Endodermal cell (in vitro differentiated cells): ENCODE measurements around the gene DLX5. TPM values are rescaled to one million over a fixed set of nuclear protein-coding genes. Genes with fewer than 3 reads are reported as not detected.

ENCODE experiments used
- DNase-seq: peaks from one replicate; pipeline ENCODE4 v3.0.0-alpha.2; 2017
- H3K27ac ChIP-seq: 2 replicates; pipeline ENCODE4 v1.5.1; 2013; ENCODE audit warnings: mild to moderate bottlenecking, low read depth, low read length, moderate library complexity
- H3K27me3 ChIP-seq: 2 replicates; pipeline ENCODE4 v1.6.1; 2013; ENCODE audit warnings: mild to moderate bottlenecking, low read length, moderate library complexity; ENCODE audit not compliant: insufficient read depth, control insufficient read depth, poor library complexity, severe bottlenecking
- H3K36me3 ChIP-seq: 2 replicates; pipeline ENCODE4 v1.7.0; 2013; ENCODE audit warnings: mild to moderate bottlenecking, low read length, moderate library complexity; ENCODE audit not compliant: control insufficient read depth, insufficient read depth
- H3K4me1 ChIP-seq: one replicate; pipeline ENCODE4 v1.7.0; 2013; ENCODE audit warnings: low read length; ENCODE audit not compliant: control insufficient read depth, insufficient read depth
- H3K4me3 ChIP-seq: 2 replicates; pipeline ENCODE4 v1.5.1; 2013; ENCODE audit warnings: mild to moderate bottlenecking, low read length, moderate library complexity
- H3K9ac ChIP-seq: 2 replicates; pipeline ENCODE4 v1.6.1; 2013; ENCODE audit warnings: mild to moderate bottlenecking, low read length, moderate library complexity; ENCODE audit not compliant: poor library complexity, severe bottlenecking; ENCODE audit errors: extremely low read depth
- H3K9me3 ChIP-seq: 2 replicates; pipeline ENCODE4 v1.6.1; 2013; ENCODE audit warnings: mild to moderate bottlenecking, low read length, moderate library complexity; ENCODE audit not compliant: control insufficient read depth
- H3K27ac Mint-ChIP-seq: 2 replicates; pipeline ENCODE4 v1.8.0; 2020; ENCODE audit warnings: mixed read lengths
- H3K27me3 Mint-ChIP-seq: 2 replicates; pipeline ENCODE4 v1.8.0; 2021; ENCODE audit warnings: mild to moderate bottlenecking, mixed read lengths; ENCODE audit not compliant: insufficient read depth
- H3K36me3 Mint-ChIP-seq: 2 replicates; pipeline ENCODE4 v1.8.0; 2020; ENCODE audit warnings: low read depth, mixed read lengths
- H3K4me1 Mint-ChIP-seq: 2 replicates; pipeline ENCODE4 v1.8.0; 2020; ENCODE audit warnings: mixed read lengths
- H3K4me3 Mint-ChIP-seq: 2 replicates; pipeline ENCODE4 v1.8.0; 2020; ENCODE audit warnings: mild to moderate bottlenecking, moderate library complexity, mixed read lengths
- H3K9me3 Mint-ChIP-seq: 2 replicates; pipeline ENCODE4 v1.8.0; 2020; ENCODE audit warnings: mild to moderate bottlenecking, mixed read lengths
- WGBS, 2 experiments: methylation state at CpG; one replicate each; pipeline versions ENCODE4 v1.1.5 to v1.1.7; 2013; ENCODE audit warnings: missing lambda C conversion rate in 2 of 2, mixed read lengths in 1 of 2; ENCODE audit not compliant: insufficient coverage in 1 of 2, insufficient read length in 1 of 2; 5-methylcytosine and 5-hydroxymethylcytosine counted together
- total RNA-seq, 2 donors: library from RNA; stranded (reverse); fragmentation: NEBNext Ultra II Directional in 1 of 2; extraction: Animal tissue kit (Norgen Biotek cat#: 25700) in 1 of 2; gene quantifications; 2 replicates in 1 of 2; 3 replicates in 1 of 2; pipeline ENCODE4 v1.2.1, GENCODE V29; 2021
- TF ChIP-seq, protein P1 (sequence below): fragments of 200-600 bp; sonication (generic); conservative IDR thresholded peaks from 2 replicates; pipeline ENCODE4 v1.5.0; 2021; ENCODE audit warnings: antibody characterized with exemption, mild to moderate bottlenecking

The DLX5 gene
- total RNA-seq, 2 donors from 2014 or later, result not detected

DNA sequence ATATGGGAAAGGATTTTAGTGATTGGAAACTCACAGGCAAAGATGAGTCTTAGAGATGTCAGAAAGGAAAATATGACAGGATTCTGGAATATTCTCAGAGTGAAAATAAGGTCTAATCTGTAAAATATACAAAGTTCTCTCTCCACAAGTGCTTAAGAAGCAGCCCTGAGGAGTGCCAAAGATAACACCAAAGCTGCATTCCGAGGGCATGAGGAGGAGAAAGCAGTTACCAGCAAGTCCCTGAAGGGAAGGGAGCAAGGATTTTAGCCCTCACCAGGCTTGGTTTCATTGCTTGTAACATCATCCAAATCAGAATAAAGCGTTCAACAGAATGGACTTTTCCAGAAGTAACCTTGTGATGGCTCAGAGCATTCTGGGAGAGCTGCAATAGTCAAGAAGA is 50.6 kb downstream of the DLX5 start:
- H3K36me3 Mint-ChIP-seq, result no peaks in the 10 kb centered on the region
- H3K9me3 ChIP-seq, result no peaks in the 10 kb centered on the region
- H3K4me1 Mint-ChIP-seq, result no peaks in the 10 kb centered on the region
- H3K27ac ChIP-seq, result no peak overlapping the region
- H3K4me1 ChIP-seq, result peaks cover 2% of the 10 kb centered on the region
- no peaks in the 10 kb centered on the region for H3K36me3 ChIP-seq
- no peak overlapping the region for H3K4me3 Mint-ChIP-seq
- no peak overlapping the region for H3K9ac ChIP-seq
- peaks cover 34% of the 10 kb centered on the region for H3K27me3 ChIP-seq
- peaks cover 26% of the 10 kb centered on the region for H3K27me3 Mint-ChIP-seq
- 80 to 93% methylated on average over 2 of the region's 2 CpGs for WGBS, 2 experiments
- H3K9me3 Mint-ChIP-seq, result no peaks in the 10 kb centered on the region
- DNase-seq, result no peak
- no peak overlapping the region for H3K27ac Mint-ChIP-seq
- no peak overlapping the region for H3K4me3 ChIP-seq
- TF ChIP-seq, protein P1, sequence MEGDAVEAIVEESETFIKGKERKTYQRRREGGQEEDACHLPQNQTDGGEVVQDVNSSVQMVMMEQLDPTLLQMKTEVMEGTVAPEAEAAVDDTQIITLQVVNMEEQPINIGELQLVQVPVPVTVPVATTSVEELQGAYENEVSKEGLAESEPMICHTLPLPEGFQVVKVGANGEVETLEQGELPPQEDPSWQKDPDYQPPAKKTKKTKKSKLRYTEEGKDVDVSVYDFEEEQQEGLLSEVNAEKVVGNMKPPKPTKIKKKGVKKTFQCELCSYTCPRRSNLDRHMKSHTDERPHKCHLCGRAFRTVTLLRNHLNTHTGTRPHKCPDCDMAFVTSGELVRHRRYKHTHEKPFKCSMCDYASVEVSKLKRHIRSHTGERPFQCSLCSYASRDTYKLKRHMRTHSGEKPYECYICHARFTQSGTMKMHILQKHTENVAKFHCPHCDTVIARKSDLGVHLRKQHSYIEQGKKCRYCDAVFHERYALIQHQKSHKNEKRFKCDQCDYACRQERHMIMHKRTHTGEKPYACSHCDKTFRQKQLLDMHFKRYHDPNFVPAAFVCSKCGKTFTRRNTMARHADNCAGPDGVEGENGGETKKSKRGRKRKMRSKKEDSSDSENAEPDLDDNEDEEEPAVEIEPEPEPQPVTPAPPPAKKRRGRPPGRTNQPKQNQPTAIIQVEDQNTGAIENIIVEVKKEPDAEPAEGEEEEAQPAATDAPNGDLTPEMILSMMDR, result no peak

DNA sequence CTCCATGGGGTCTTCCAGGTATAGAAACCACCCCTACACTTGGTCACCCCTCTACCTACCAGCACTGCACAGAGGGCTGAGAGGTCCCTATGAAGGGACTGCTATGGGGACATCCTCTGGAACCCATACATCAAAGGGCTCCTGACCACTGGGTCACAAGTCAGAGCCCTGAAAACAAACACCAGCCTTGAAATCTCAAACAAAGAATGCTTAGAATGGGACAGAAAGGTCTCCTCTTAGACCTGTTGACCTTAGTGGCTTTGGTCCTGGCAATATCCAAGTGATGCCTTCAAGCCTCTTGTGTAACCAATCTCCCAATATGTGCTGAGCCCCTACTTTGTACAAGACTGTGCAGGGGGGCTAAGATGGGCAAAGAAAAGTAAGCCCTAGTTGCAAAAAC is 53.9 kb downstream of the DLX5 start:
- Histone ChIP-seq H3K9me3 (no peaks in the 10 kb centered on the region), H3K4me3 (no peak overlapping the region), H3K4me1 (peaks cover 2% of the 10 kb centered on the region), H3K27ac (no peak overlapping the region), H3K9ac (no peak overlapping the region), H3K27me3 (peaks cover 34% of the 10 kb centered on the region), H3K36me3 (no peaks in the 10 kb centered on the region)
- H3K36me3 Mint-ChIP-seq, result no peaks in the 10 kb centered on the region
- no peak overlapping the region for H3K27ac Mint-ChIP-seq
- no peak for DNase-seq
- peaks cover 29% of the 10 kb centered on the region for H3K27me3 Mint-ChIP-seq
- TF ChIP-seq, protein P1, result no peak
- H3K4me1 Mint-ChIP-seq, result no peaks in the 10 kb centered on the region
- H3K4me3 Mint-ChIP-seq, result no peak overlapping the region
- no peaks in the 10 kb centered on the region for H3K9me3 Mint-ChIP-seq

Other genes with a start within 250 kb of the DLX5 start
- not detected for gene DLX6, start 19.3 kb downstream of the DLX5 start, total RNA-seq
- 10 to 100 TPM; 20.2 to 22.4 TPM for gene SDHAF3, start 92.9 kb upstream of the DLX5 start, total RNA-seq